OCI-LY3 (cell line): ENCODE data around the gene TMEM130.

Experiments used
- H2AFZ ChIP-seq: fragments of 200-600, 300-600 bp; shearing (Covaris generic); 2 replicates; pipeline ENCODE4 v1.6.0; 2014; ENCODE audit warnings: antibody characterized with exemption, low read depth, low read length
- H3K27ac ChIP-seq: fragments of 200-600, 300-600 bp; sonication (generic); 2 replicates; pipeline ENCODE4 v1.5.1; 2014; ENCODE audit warnings: mild to moderate bottlenecking, low read length, moderate library complexity, mixed read lengths
- H3K27me3 ChIP-seq: fragments of 200-600, 300-600 bp; sonication (generic); 2 replicates; pipeline ENCODE4 v1.6.1; 2014; ENCODE audit warnings: low read depth, low read length, mixed read lengths
- H3K36me3 ChIP-seq: fragments of 200-600, 300-600 bp; sonication (generic); replicated peaks from 2 replicates; pipeline ENCODE3; 2014; ENCODE audit warnings: low read depth, low read length, mixed read lengths
- H3K4me1 ChIP-seq: fragments of 300-600, 200-600 bp; sonication (generic); 2 replicates; pipeline ENCODE4 v1.6.1; 2014; ENCODE audit warnings: low read length, mixed read lengths
- H3K4me2 ChIP-seq: fragments of 200-600, 300-600 bp; sonication (generic); 2 replicates; pipeline ENCODE4 v1.6.1; 2014; ENCODE audit warnings: low read length, mixed read lengths
- H3K4me3 ChIP-seq: fragments of 300-600, 200-600 bp; sonication (generic); 2 replicates; pipeline ENCODE4 v1.5.1; 2014; ENCODE audit warnings: antibody characterized with exemption, mild to moderate bottlenecking, low read length, moderate library complexity
- H3K79me2 ChIP-seq: fragments of 300-600, 200-600 bp; shearing (Covaris generic); 2 replicates; pipeline ENCODE4 v1.6.1; 2014; ENCODE audit warnings: mild to moderate bottlenecking, low read length, mixed read lengths
- H3K9ac ChIP-seq: fragments of 300-600, 200-600 bp; shearing (Covaris generic); 2 replicates; pipeline ENCODE4 v1.6.0; 2014; ENCODE audit warnings: mild to moderate bottlenecking, low read length, moderate library complexity
- H3K9me3 ChIP-seq: fragments of 200-600, 300-600 bp; shearing (Covaris generic); 2 replicates; pipeline ENCODE4 v1.6.1; 2014; ENCODE audit warnings: low read length, mixed read lengths; ENCODE audit not compliant: insufficient read depth
- H4K20me1 ChIP-seq: fragments of 200-600, 300-600 bp; sonication (generic); 2 replicates; pipeline ENCODE4 v1.6.1; 2016; ENCODE audit warnings: low read length, mixed read lengths; ENCODE audit not compliant: insufficient read depth
- CTCF ChIP-seq: fragments of 200-600, 300-600 bp; sonication (generic); IDR thresholded peaks from 2 replicates; pipeline ENCODE4 v1.5.1; 2014; ENCODE audit warnings: antibody characterized with exemption, low read length, low read depth
- EZH2phosphoT487 ChIP-seq: fragments of 200-600 bp; shearing (Covaris generic); IDR thresholded peaks from 2 replicates; pipeline ENCODE4 v1.6.1; 2018; ENCODE audit warnings: antibody characterized with exemption, mixed run types, low read depth

The TMEM130 gene

GRCh38 chr7:98827258-98827657 is 42.6 kb downstream of the TMEM130 start:
- Histone ChIP-seq H4K20me1 (no peaks in the 10 kb centered on the region), H3K36me3 (no peaks in the 10 kb centered on the region), H3K4me2 (no peak overlapping the region), H3K27ac (no peak overlapping the region), H2AFZ (no peak overlapping the region), H3K9ac (no peak overlapping the region), H3K4me1 (no peaks in the 10 kb centered on the region), H3K4me3 (no peak overlapping the region), H3K79me2 (no peaks in the 10 kb centered on the region), H3K27me3 (no peaks in the 10 kb centered on the region; the same call in 1 of the 2 replicates), H3K9me3 (no peaks in the 10 kb centered on the region)
- no peak for TF ChIP-seq CTCF
- no peak for TF ChIP-seq EZH2phosphoT487

GRCh38 chr7:98826811-98827231 is 43.0 kb downstream of the TMEM130 start:
- no peak overlapping the region for H3K4me2 ChIP-seq

GRCh38 chr7:98826387-98826786 is 43.4 kb downstream of the TMEM130 start:
- Histone ChIP-seq H3K4me3 (no peak overlapping the region), H4K20me1 (no peaks in the 10 kb centered on the region), H3K4me2 (no peak overlapping the region), H3K36me3 (no peaks in the 10 kb centered on the region), H3K9me3 (no peaks in the 10 kb centered on the region), H3K27ac (no peak overlapping the region), H3K79me2 (no peaks in the 10 kb centered on the region), H3K27me3 (no peaks in the 10 kb centered on the region; the same call in 1 of the 2 replicates), H2AFZ (no peak overlapping the region), H3K9ac (no peak overlapping the region), H3K4me1 (no peaks in the 10 kb centered on the region)
- TF ChIP-seq CTCF, result no peak
- no peak for TF ChIP-seq EZH2phosphoT487

More at GRCh38 chr7:98826811-98827231, 43.0 kb downstream of the TMEM130 start:
- Histone ChIP-seq H2AFZ (no peak overlapping the region), H3K27me3 (no peaks in the 10 kb centered on the region; the same call in 1 of the 2 replicates), H3K9ac (no peak overlapping the region), H3K27ac (no peak overlapping the region), H3K36me3 (no peaks in the 10 kb centered on the region), H3K79me2 (no peaks in the 10 kb centered on the region), H3K9me3 (no peaks in the 10 kb centered on the region), H3K4me1 (no peaks in the 10 kb centered on the region), H4K20me1 (no peaks in the 10 kb centered on the region), H3K4me3 (no peak overlapping the region)
- TF ChIP-seq EZH2phosphoT487 (no peak), CTCF (no peak)

- Histone ChIP-seq H3K4me2 (no peak overlapping the region), H3K9me3 (no peaks in the 10 kb centered on the region), H3K27me3 (no peaks in the 10 kb centered on the region), H4K20me1 (no peaks in the 10 kb centered on the region), H2AFZ (no peak overlapping the region), H3K4me3 (no peak overlapping the region), H3K27ac (no peak overlapping the region), H3K9ac (no peak overlapping the region), H3K36me3 (no peaks in the 10 kb centered on the region), H3K79me2 (no peaks in the 10 kb centered on the region), H3K4me1 (peaks cover 3% of the 10 kb centered on the region; the same call in 1 of the 2 replicates)
- TF ChIP-seq EZH2phosphoT487 (no peak), CTCF (no peak)
These were observed 46.6 kb downstream of the TMEM130 start for GRCh38 chr7:98823226-98823625.
